Upper lobe of left lung (tissue), 6 donors: Measurements from ENCODE around the gene KRT78. TPM values are rescaled to one million over a fixed set of nuclear protein-coding genes. Genes with fewer than 3 reads are reported as not detected.

Experiments
- ATAC-seq, 2 donors: fragments of 200-7000 bp; cut with Tn5 transposase; one replicate each; pipeline ENCODE4 v1.9.1; 2022; ENCODE audit warnings: mild to moderate bottlenecking in 2 of 2, moderate library complexity in 2 of 2; ENCODE audit not compliant: low FRiP score in 2 of 2
- DNase-seq, 2 donors: peaks; one replicate each; pipeline ENCODE4 v3.0.0-alpha.2; 2019 to 2020
- H3K27ac ChIP-seq, 4 donors: fragments of 200-600 bp; sonication (generic); one replicate each; pipeline ENCODE4 v1.5.1; 2016 to 2019
- H3K27me3 ChIP-seq, 4 donors: fragments of 200-600 bp; sonication (generic); one replicate each; pipeline ENCODE4 v1.5.1; 2017 to 2019
- H3K36me3 ChIP-seq, 4 donors: fragments of 200-600 bp; sonication (generic); one replicate each; pipeline ENCODE4 v1.5.1; 2016 to 2019
- H3K4me1 ChIP-seq, 4 donors: fragments of 200-600 bp; sonication (generic); one replicate each; pipeline ENCODE4 v1.5.1; 2018 to 2019
- H3K4me3 ChIP-seq, 4 donors: fragments of 200-600 bp; sonication (generic); one replicate each; pipeline ENCODE4 v1.5.1; 2017 to 2019; ENCODE audit warnings: mild to moderate bottlenecking in 2 of 4, moderate library complexity in 1 of 4
- H3K9me3 ChIP-seq, 4 donors: fragments of 200-600 bp; sonication (generic); one replicate each; pipeline ENCODE4 v1.5.1; 2018 to 2019
- CTCF ChIP-seq, 6 experiments: fragments of 450-650 bp in 4 of 6; fragments of 200-600 bp in 2 of 6; sonication (generic) in 2 of 6; IDR thresholded peaks; one replicate each; pipeline ENCODE4 v1.5.1; 2016 to 2019; ENCODE audit warnings: antibody characterized with exemption in 6 of 6
- EP300 ChIP-seq, 4 donors: sonication (generic); formaldehyde crosslinking; IDR thresholded peaks; one replicate each; pipeline ENCODE4 v1.5.1; 2017; ENCODE audit warnings: antibody characterized with exemption in 4 of 4, control low read depth in 2 of 4
- POLR2A ChIP-seq, 4 donors: fragments of 450-650 bp; IDR thresholded peaks; one replicate each; pipeline ENCODE4 v1.5.1; 2016 to 2017; ENCODE audit warnings: antibody characterized with exemption in 4 of 4, mild to moderate bottlenecking in 2 of 4
- POLR2AphosphoS5 ChIP-seq, 2 donors: sonication (generic); formaldehyde crosslinking; IDR thresholded peaks; one replicate each; pipeline ENCODE4 v1.5.1; 2017; ENCODE audit warnings: antibody characterized with exemption in 2 of 2
- WGBS, 2 donors: methylation state at CpG; one replicate each; pipeline ENCODE4 v1.1.5; 2017 to 2018; 5-methylcytosine and 5-hydroxymethylcytosine counted together
- total RNA-seq, 6 donors: library from RNA; depleted of rRNA in 4 of 6; stranded (reverse); fragments of >200 nt in 4 of 6; gene quantifications; one replicate each; pipeline versions ENCODE4 v1.1.0 to v1.2.1, GENCODE V29; 2016 to 2021
- donor health status: DM: no; HTN: no; CAD: no; lungs with moderate emphysema.
- donor health status: DM: no; HTN: yes; CAD: no; lungs with severe emphysema.

KRT78 gene
- total RNA-seq, 6 donors from 2014 or later, result 0.13 to 0.30 TPM; not detected in 4

GRCh38 chr12:52791271-52792184 is 57.3 kb downstream of the KRT78 start:
- TF ChIP-seq EP300 (IDR thresholded peaks at IDR 0.05), result no peak
- TF ChIP-seq CTCF (IDR thresholded peaks at IDR 0.05), result no peak
- TF ChIP-seq POLR2AphosphoS5 (IDR thresholded peaks at IDR 0.05), result no peak
- TF ChIP-seq POLR2A (IDR thresholded peaks at IDR 0.05), result no peak
- WGBS, 2 donors, result 87 to 92% methylated on average over 7 to 12 of the region's 12 CpGs
- peaks cover 0 to 24% (median 2%) of the 10 kb centered on the region in 4 donors for H3K27me3 ChIP-seq

GRCh38 chr12:52790427-52791270 is 58.1 kb downstream of the KRT78 start:
- no peak overlapping the region for H3K27ac ChIP-seq
- no peaks in the 10 kb centered on the region for H3K9me3 ChIP-seq
- H3K4me1 ChIP-seq, result peaks cover 2 to 20% (median 9%) of the 10 kb centered on the region in 4 donors
- no peak for ATAC-seq
- TF ChIP-seq POLR2AphosphoS5 (IDR thresholded peaks at IDR 0.05) (no peak), EP300 (IDR thresholded peaks at IDR 0.05) (no peak), CTCF (IDR thresholded peaks at IDR 0.05) (no peak), POLR2A (IDR thresholded peaks at IDR 0.05) (no peak)
- H3K4me3 ChIP-seq, result no peak overlapping the region
- peaks cover 0 to 24% (median 2%) of the 10 kb centered on the region in 4 donors for H3K27me3 ChIP-seq
- DNase-seq, result no peak
- WGBS, 2 donors, result 64 to 82% methylated on average over 12 to 19 of the region's 19 CpGs
- no peaks in the 10 kb centered on the region for H3K36me3 ChIP-seq

More at GRCh38 chr12:52791271-52792184, 57.3 kb downstream of the KRT78 start:
- no peak for DNase-seq
- Histone ChIP-seq H3K4me3 (no peak overlapping the region), H3K36me3 (no peaks in the 10 kb centered on the region), H3K27ac (no peak overlapping the region), H3K9me3 (no peaks in the 10 kb centered on the region), H3K4me1 (peaks cover 2 to 20% (median 9%) of the 10 kb centered on the region in 4 donors)
- ATAC-seq, result no peak

GRCh38 chr12:52789637-52790426 is 59.0 kb downstream of the KRT78 start:
- peaks cover 0 to 24% (median 2%) of the 10 kb centered on the region in 4 donors for H3K27me3 ChIP-seq
- H3K9me3 ChIP-seq, result no peaks in the 10 kb centered on the region
- H3K27ac ChIP-seq, result no peak overlapping the region
- peaks cover 2 to 20% (median 9%) of the 10 kb centered on the region in 4 donors for H3K4me1 ChIP-seq
- H3K36me3 ChIP-seq, result no peaks in the 10 kb centered on the region
- no peak for TF ChIP-seq POLR2A (IDR thresholded peaks at IDR 0.05)
- TF ChIP-seq CTCF (IDR thresholded peaks at IDR 0.05), result no peak
- TF ChIP-seq POLR2AphosphoS5 (IDR thresholded peaks at IDR 0.05), result no peak
- no peak for TF ChIP-seq EP300 (IDR thresholded peaks at IDR 0.05)
- 19 to 59% methylated on average over 17 to 46 of the region's 50 CpGs for WGBS, 2 donors
- DNase-seq, result peak in 1 of 2 donors; percentile 84
- no peak overlapping the region for H3K4me3 ChIP-seq
- ATAC-seq, result no peak

GRCh38 chr12:52788876-52789636 is 59.7 kb downstream of the KRT78 start:
- peaks cover 0 to 24% (median 2%) of the 10 kb centered on the region in 4 donors for H3K27me3 ChIP-seq
- TF ChIP-seq EP300 (IDR thresholded peaks at IDR 0.05) (no peak), POLR2AphosphoS5 (IDR thresholded peaks at IDR 0.05) (no peak), POLR2A (IDR thresholded peaks at IDR 0.05) (no peak), CTCF (IDR thresholded peaks at IDR 0.05) (no peak)
- no peaks in the 10 kb centered on the region for H3K9me3 ChIP-seq
- no peak overlapping the region for H3K4me3 ChIP-seq
- ATAC-seq, result no peak
- peaks cover 2 to 20% (median 9%) of the 10 kb centered on the region in 4 donors for H3K4me1 ChIP-seq
- WGBS, 2 donors, result 95 to 98% methylated on average over 11 of the region's 11 CpGs
- H3K27ac ChIP-seq, result no peak overlapping the region
- no peaks in the 10 kb centered on the region for H3K36me3 ChIP-seq
- no peak for DNase-seq
